Astrocyte (in vitro differentiated cells and primary cell): ENCODE measurements around the gene CADPS.

ENCODE experiments used
- EZH2 ChIP-seq: IDR thresholded peaks from 2 replicates; pipeline ENCODE4 v1.6.1; 2012; ENCODE audit warnings: mild to moderate bottlenecking, low read length, inconsistent platforms; ENCODE audit not compliant: insufficient read depth
- TF ChIP-seq, protein P1 (sequence below): IDR thresholded peaks from 2 replicates; pipeline ENCODE4 v1.5.1; 2011; ENCODE audit warnings: low read depth, mild to moderate bottlenecking, inconsistent platforms, low read length, moderate library complexity; ENCODE audit not compliant: insufficient read depth

DNA sequence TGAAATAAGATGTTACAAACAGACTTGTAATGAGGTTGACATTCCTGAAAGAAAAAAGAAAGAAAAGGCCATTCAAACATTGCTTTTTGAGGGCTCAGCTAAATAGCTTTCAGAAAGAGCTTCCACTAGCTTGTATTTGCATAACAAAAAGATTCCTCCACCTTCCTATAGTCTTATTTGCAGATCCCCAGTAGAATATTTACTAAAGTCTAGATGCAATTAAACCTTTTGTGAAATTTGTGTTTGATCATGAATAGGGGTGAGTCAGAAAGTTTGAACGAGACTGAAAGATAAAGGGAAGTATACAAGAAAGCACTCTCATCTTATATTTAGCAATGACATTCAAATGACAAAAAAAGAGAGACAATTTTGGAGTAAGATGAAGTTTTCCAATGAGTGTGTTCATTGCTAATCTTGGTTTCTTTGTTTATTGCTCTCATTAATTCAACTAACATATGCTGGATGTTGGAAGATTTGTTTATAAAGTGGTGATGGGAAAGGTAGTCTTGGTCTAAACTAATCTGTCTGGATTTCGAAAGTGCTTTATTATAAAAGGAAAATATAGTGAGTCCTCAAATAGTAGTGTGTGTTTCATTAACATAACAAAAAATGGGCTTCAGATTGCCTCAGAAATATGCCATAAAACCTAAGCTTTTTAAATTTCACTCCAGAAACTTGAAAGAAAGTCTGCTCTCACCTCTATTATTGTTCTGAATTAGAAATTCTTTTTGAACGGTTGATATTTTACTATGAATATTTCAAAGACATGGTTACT is 9.1 kb upstream of the CADPS start:
- TF ChIP-seq, protein P1, sequence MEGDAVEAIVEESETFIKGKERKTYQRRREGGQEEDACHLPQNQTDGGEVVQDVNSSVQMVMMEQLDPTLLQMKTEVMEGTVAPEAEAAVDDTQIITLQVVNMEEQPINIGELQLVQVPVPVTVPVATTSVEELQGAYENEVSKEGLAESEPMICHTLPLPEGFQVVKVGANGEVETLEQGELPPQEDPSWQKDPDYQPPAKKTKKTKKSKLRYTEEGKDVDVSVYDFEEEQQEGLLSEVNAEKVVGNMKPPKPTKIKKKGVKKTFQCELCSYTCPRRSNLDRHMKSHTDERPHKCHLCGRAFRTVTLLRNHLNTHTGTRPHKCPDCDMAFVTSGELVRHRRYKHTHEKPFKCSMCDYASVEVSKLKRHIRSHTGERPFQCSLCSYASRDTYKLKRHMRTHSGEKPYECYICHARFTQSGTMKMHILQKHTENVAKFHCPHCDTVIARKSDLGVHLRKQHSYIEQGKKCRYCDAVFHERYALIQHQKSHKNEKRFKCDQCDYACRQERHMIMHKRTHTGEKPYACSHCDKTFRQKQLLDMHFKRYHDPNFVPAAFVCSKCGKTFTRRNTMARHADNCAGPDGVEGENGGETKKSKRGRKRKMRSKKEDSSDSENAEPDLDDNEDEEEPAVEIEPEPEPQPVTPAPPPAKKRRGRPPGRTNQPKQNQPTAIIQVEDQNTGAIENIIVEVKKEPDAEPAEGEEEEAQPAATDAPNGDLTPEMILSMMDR, result no peak
- TF ChIP-seq EZH2, result no peak
